Measurements from ENCODE around the gene GIMAP2.

- TF ChIP-seq POLR2A (IDR thresholded peaks at IDR 0.05; ENCODE audit: low read length): no peak
- no peak for TF ChIP-seq GATA1 (IDR thresholded peaks at IDR 0.05; ENCODE audit: low read depth, low read length)
Measured at GRCh38 chr7:150666412-150666811, 19.1 kb upstream of the GIMAP2 start.

Measured in erythroblast (primary cell).